Measurements from ENCODE around the gene CDKN1B.

- TF ChIP-seq CTCF (IDR thresholded peaks at IDR 0.05) (no peak), EP300 (IDR thresholded peaks at IDR 0.05) (no peak), POLR2A (IDR thresholded peaks at IDR 0.05; ENCODE audit: low read depth) (no peak)
Measured at GRCh38 chr12:12705838-12706520, 11.2 kb upstream of the CDKN1B start.
